ENCODE data around the gene RTL1.

GRCh38 chr14:100858838-100859220, 44.7 kb downstream of the RTL1 start:
- no peak for TF ChIP-seq POLR2A (IDR thresholded peaks at IDR 0.05; ENCODE audit: control extremely low read depth in 1 of 2, low read depth in 2 of 2, low read length in 2 of 2)
- TF ChIP-seq KDM1A (IDR thresholded peaks at IDR 0.05; ENCODE audit: borderline replicate concordance, low read length): no peak
- TF ChIP-seq EP300 (IDR thresholded peaks at IDR 0.05; ENCODE audit: borderline replicate concordance in 1 of 2, low read depth in 2 of 2, low read length in 2 of 2): no peak
- TF ChIP-seq CREB1 (IDR thresholded peaks at IDR 0.05): no peak
- TF ChIP-seq USF2 (IDR thresholded peaks at IDR 0.05; ENCODE audit: low read length): no peak
- no peak for TF ChIP-seq CTCF (IDR thresholded peaks at IDR 0.05; ENCODE audit: control extremely low read depth in 1 of 3, insufficient read depth in 1 of 3, low read depth in 1 of 3, low read length in 3 of 3)
- no peak for TF ChIP-seq YY1 (IDR thresholded peaks at IDR 0.05; ENCODE audit: low read depth, low read length)
- no peak for TF ChIP-seq CBX5 (IDR thresholded peaks at IDR 0.05; ENCODE audit: low read depth, low read length)

Measured in H1 (cell line).